EL (cell line): ENCODE data around the gene ZNHIT3.
"Not testable (repeated sequence)": the region's sequence is repeated elsewhere in the genome, so short reads cannot be mapped to it uniquely, and the experiment has no call there.

ENCODE experiments used
- DNase-seq: peaks from one replicate; pipeline ENCODE4 v3.0.0-alpha.2; 2016

The ZNHIT3 gene

GRCh38 chr17:36486204-36487194, at the start of gene ZNHIT3:
Gene ZNHIT3 (plus strand): TSS chr17:36486681. CDS start chr17:36486700, 19 bp downstream.
- peak; percentile 95 for DNase-seq

- not testable (repeated sequence) for DNase-seq
Measured at GRCh38 chr17:36441792-36442191, 44.7 kb upstream of the ZNHIT3 start.

- no peak for DNase-seq
Measured at GRCh38 chr17:36443777-36444176, 42.7 kb upstream of the ZNHIT3 start.

GRCh38 chr17:36449997-36450396, 36.5 kb upstream of the ZNHIT3 start:
- not testable (repeated sequence) for DNase-seq

GRCh38 chr17:36452888-36453287, 33.6 kb upstream of the ZNHIT3 start:
- not testable (repeated sequence) for DNase-seq

- not testable (repeated sequence) for DNase-seq
Measured at GRCh38 chr17:36457701-36458100, 28.8 kb upstream of the ZNHIT3 start.

- no peak for DNase-seq
Measured at GRCh38 chr17:36459045-36459444, 27.4 kb upstream of the ZNHIT3 start.

GRCh38 chr17:36459601-36460000, 26.9 kb upstream of the ZNHIT3 start:
- DNase-seq = no peak

GRCh38 chr17:36460265-36460937, 26.1 kb upstream of the ZNHIT3 start:
- no peak for DNase-seq

- DNase-seq = no peak
Measured at GRCh38 chr17:36461330-36462110, 25.0 kb upstream of the ZNHIT3 start.

- peak; percentile 85 for DNase-seq
Measured at GRCh38 chr17:36463916-36464764, 22.3 kb upstream of the ZNHIT3 start.

GRCh38 chr17:36464765-36465088, 21.8 kb upstream of the ZNHIT3 start:
- no peak for DNase-seq

- DNase-seq = no peak
Measured at GRCh38 chr17:36468903-36469635, 17.4 kb upstream of the ZNHIT3 start.

GRCh38 chr17:36469733-36470132, 16.7 kb upstream of the ZNHIT3 start:
- no peak for DNase-seq

- DNase-seq = no peak
Measured at GRCh38 chr17:36470499-36470898, 16.0 kb upstream of the ZNHIT3 start.

- no peak for DNase-seq
Measured at GRCh38 chr17:36474571-36474970, 11.9 kb upstream of the ZNHIT3 start.

GRCh38 chr17:36475346-36475970, 11.0 kb upstream of the ZNHIT3 start:
- no peak for DNase-seq

GRCh38 chr17:36481829-36482228, 4.7 kb upstream of the ZNHIT3 start:
- DNase-seq = no peak

- peak; percentile 79 for DNase-seq
Measured at GRCh38 chr17:36482611-36483504, 3.6 kb upstream of the ZNHIT3 start.

GRCh38 chr17:36484021-36484420, 2.5 kb upstream of the ZNHIT3 start:
- not testable (repeated sequence) for DNase-seq
